HG02885 (cell line): ENCODE data around the gene PMCH.
"Not testable (repeated sequence)": the region's sequence is repeated elsewhere in the genome, so short reads cannot be mapped to it uniquely, and the experiment has no call there.

ENCODE experiments used
- ATAC-seq: cut with Tn5 transposase; IDR thresholded peaks from one replicate; pipeline ENCODE4 v1.9.1; 2021; ENCODE audit warnings: mild to moderate bottlenecking; ENCODE audit not compliant: unreplicated experiment, poor library complexity

PMCH gene

DNA sequence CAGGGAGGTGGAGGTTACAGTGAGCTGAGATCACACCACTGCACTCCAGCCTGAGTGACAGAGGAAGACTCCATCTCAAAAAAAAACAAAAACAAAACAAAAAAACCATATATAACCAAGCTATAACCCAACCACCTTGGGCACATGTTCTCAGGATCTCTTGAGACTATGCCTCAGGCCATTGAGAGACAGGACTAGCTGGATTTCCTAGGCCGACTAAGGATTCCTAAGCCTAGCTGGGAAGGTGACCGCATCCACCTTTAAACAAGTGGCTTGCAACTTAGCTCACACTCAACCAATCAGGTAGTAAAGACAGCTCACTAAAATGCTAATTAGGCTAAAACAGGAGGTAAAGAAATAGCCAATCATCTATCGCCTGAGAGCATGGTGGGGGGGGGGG is 42.4 kb downstream of the PMCH start:
- not testable (repeated sequence) for ATAC-seq

DNA sequence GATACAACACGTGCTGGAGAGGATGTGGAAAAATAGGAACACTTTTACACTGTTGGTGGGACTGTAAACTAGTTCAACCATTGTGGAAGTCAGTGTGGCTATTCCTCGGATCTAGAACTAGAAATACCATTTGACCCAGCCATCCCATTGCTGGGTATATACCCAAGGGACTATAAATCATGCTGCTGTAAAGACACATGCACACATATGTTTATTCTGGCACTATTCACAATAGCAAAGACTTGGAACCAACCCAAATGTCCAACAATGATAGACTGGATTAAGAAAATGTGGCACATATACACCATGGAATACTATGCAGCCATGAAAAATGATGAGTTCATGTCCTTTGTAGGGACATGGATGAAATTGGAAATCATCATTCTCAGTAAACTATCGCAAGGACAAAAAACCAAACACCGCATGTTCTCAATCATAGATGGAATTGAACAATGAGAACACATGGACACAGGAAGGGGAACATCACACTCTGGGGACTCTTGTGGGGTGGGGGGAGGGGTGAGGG is 50.5 kb downstream of the PMCH start:
- ATAC-seq: not testable (repeated sequence)
